DOHH2 (cell line): Measurements from ENCODE around the gene PEX14.

Source experiments
- H3F3A ChIP-seq: fragments of 200-600 bp; sonication (generic), shearing (Covaris generic); 2 replicates; pipeline ENCODE4 v1.6.0; 2016; ENCODE audit warnings: antibody characterized with exemption, mild to moderate bottlenecking; ENCODE audit not compliant: control insufficient read depth, insufficient read depth
- H3K27ac ChIP-seq: fragments of 200-600 bp; sonication (generic); 2 replicates; pipeline ENCODE4 v1.5.1; 2014; ENCODE audit warnings: low read depth, mild to moderate bottlenecking, low read length, moderate library complexity
- H3K27me3 ChIP-seq: fragments of 200-600 bp; sonication (generic); 2 replicates; pipeline ENCODE4 v1.6.1; 2014; ENCODE audit warnings: mild to moderate bottlenecking, low read length, mixed read lengths; ENCODE audit not compliant: control insufficient read depth
- H3K36me3 ChIP-seq: fragments of 200-600 bp; sonication (generic); 2 replicates; pipeline ENCODE4 v1.6.1; 2014; ENCODE audit warnings: mild to moderate bottlenecking, low read length, moderate library complexity, mixed read lengths; ENCODE audit not compliant: control insufficient read depth
- H3K4me1 ChIP-seq: fragments of 200-600 bp; sonication (generic); 2 replicates; pipeline ENCODE4 v1.6.1; 2014; ENCODE audit warnings: mild to moderate bottlenecking, low read length, mixed read lengths; ENCODE audit not compliant: control insufficient read depth
- H3K4me2 ChIP-seq: fragments of 200-600 bp; sonication (generic); 2 replicates; pipeline ENCODE4 v1.6.0; 2014; ENCODE audit warnings: mild to moderate bottlenecking, low read length, moderate library complexity
- H3K4me3 ChIP-seq: fragments of 200-600 bp; sonication (generic); 2 replicates; pipeline ENCODE4 v1.5.1; 2014; ENCODE audit warnings: mild to moderate bottlenecking, low read length, mixed read lengths
- H3K79me2 ChIP-seq: fragments of 200-600 bp; sonication (generic); 2 replicates; pipeline ENCODE4 v1.6.1; 2014; ENCODE audit warnings: mild to moderate bottlenecking, low read length, mixed read lengths; ENCODE audit not compliant: control insufficient read depth
- H3K9me2 ChIP-seq: fragments of 200-600 bp; sonication (generic); replicated peaks from 2 replicates; pipeline ENCODE4 v1.6.1; 2014; ENCODE audit warnings: mild to moderate bottlenecking, low read length, mixed read lengths; ENCODE audit not compliant: control insufficient read depth
- H3K9me3 ChIP-seq: fragments of 200-600 bp; sonication (generic); 2 replicates; pipeline ENCODE4 v1.6.1; 2014; ENCODE audit warnings: antibody characterized with exemption, low read length, mixed read lengths; ENCODE audit not compliant: control insufficient read depth, insufficient read depth
- H4K20me1 ChIP-seq: fragments of 200-600 bp; sonication (generic); 2 replicates; pipeline ENCODE4 v1.6.0; 2014; ENCODE audit warnings: low read depth, mild to moderate bottlenecking, antibody characterized with exemption, low read length, moderate library complexity; ENCODE audit not compliant: control insufficient read depth, insufficient read depth
- CTCF ChIP-seq: fragments of 200-600 bp; sonication (generic); IDR thresholded peaks from one replicate; pipeline ENCODE4 v1.5.1; 2014; ENCODE audit warnings: antibody characterized with exemption, mild to moderate bottlenecking, low read depth, low read length; ENCODE audit not compliant: poor library complexity, severe bottlenecking
- EZH2phosphoT487 ChIP-seq: fragments of 200-600 bp; sonication (generic); IDR thresholded peaks from 2 replicates; pipeline ENCODE4 v1.6.1; 2017; ENCODE audit warnings: borderline replicate concordance, mild to moderate bottlenecking, antibody characterized with exemption, low read length, moderate library complexity, mixed read lengths

The PEX14 gene

GRCh38 chr1:10520497-10520896 is 45.7 kb downstream of the PEX14 start:
- TF ChIP-seq EZH2phosphoT487, result no peak
- no peak for TF ChIP-seq CTCF
- peaks cover 33% of the 10 kb centered on the region for H3K79me2 ChIP-seq
- H3K9me3 ChIP-seq, result no peaks in the 10 kb centered on the region
- H3K4me3 ChIP-seq, result no peak overlapping the region
- H3K4me1 ChIP-seq, result peaks cover 4% of the 10 kb centered on the region
- no peaks in the 10 kb centered on the region for H3K9me2 ChIP-seq
- 0 out of 2 replicates have a peak, but pooled peaks cover 11% of the 10 kb centered on the region for H4K20me1 ChIP-seq
- H3K36me3 ChIP-seq, result no peaks in the 10 kb centered on the region
- no peak overlapping the region for H3K4me2 ChIP-seq
- no peaks in the 10 kb centered on the region for H3K27me3 ChIP-seq
- no peaks in the 10 kb centered on the region for H3F3A ChIP-seq
- no peak overlapping the region for H3K27ac ChIP-seq

GRCh38 chr1:10520952-10521351 is 46.2 kb downstream of the PEX14 start:
- Histone ChIP-seq H3K79me2 (peaks cover 28% of the 10 kb centered on the region), H3K4me2 (no peak overlapping the region), H3K4me1 (no peaks in the 10 kb centered on the region), H3K27ac (no peak overlapping the region), H3K27me3 (no peaks in the 10 kb centered on the region), H3K9me3 (no peaks in the 10 kb centered on the region), H3F3A (no peaks in the 10 kb centered on the region), H3K4me3 (no peak overlapping the region), H3K9me2 (no peaks in the 10 kb centered on the region), H4K20me1 (0 out of 2 replicates have a peak, but pooled peaks cover 8% of the 10 kb centered on the region), H3K36me3 (no peaks in the 10 kb centered on the region)
- TF ChIP-seq EZH2phosphoT487 (no peak), CTCF (no peak)

GRCh38 chr1:10521537-10522157 is 46.9 kb downstream of the PEX14 start:
- Histone ChIP-seq H3K4me2 (no peak overlapping the region), H3K4me1 (no peaks in the 10 kb centered on the region), H3K9me3 (no peaks in the 10 kb centered on the region), H3F3A (no peaks in the 10 kb centered on the region), H3K4me3 (no peak overlapping the region), H3K27ac (no peak overlapping the region), H4K20me1 (0 out of 2 replicates have a peak, but pooled peaks cover 7% of the 10 kb centered on the region), H3K9me2 (no peaks in the 10 kb centered on the region), H3K36me3 (no peaks in the 10 kb centered on the region), H3K27me3 (no peaks in the 10 kb centered on the region), H3K79me2 (peaks cover 26% of the 10 kb centered on the region)
- TF ChIP-seq EZH2phosphoT487 (no peak), CTCF (no peak)
